WTC11 (cell line): ENCODE data around the gene LENEP. TPM values are rescaled to one million over a fixed set of nuclear protein-coding genes. Genes with fewer than 3 reads are reported as not detected.

Experiments
- ARID4B ChIP-seq: sonication (generic); formaldehyde crosslinking; IDR thresholded peaks from 2 replicates; pipeline ENCODE4 v1.8.0; 2023; ENCODE audit warnings: missing genetic modification reagents, mild to moderate bottlenecking, borderline replicate concordance
- CBFB ChIP-seq: sonication (generic); formaldehyde crosslinking; IDR thresholded peaks from 2 replicates; pipeline ENCODE4 v1.8.1; 2022; ENCODE audit warnings: mild to moderate bottlenecking, low read depth, missing genetic modification reagents
- CDX4 ChIP-seq: fragments of 250-450 bp; sonication (Bioruptor Pico); IDR thresholded peaks from 2 replicates; pipeline ENCODE4 v1.9.0; 2021; ENCODE audit warnings: moderate library complexity, mild to moderate bottlenecking, inconsistent platforms, borderline replicate concordance
- FOXP1 ChIP-seq: sonication (generic); formaldehyde crosslinking; IDR thresholded peaks from 2 replicates; pipeline ENCODE4 v1.8.0; 2022; ENCODE audit warnings: missing genetic modification reagents, mild to moderate bottlenecking, moderate library complexity, borderline replicate concordance
- GTF2I ChIP-seq: fragments of 250-450 bp; sonication (Bioruptor Pico); conservative IDR thresholded peaks from 2 replicates; pipeline ENCODE4 v1.4.0; 2021; ENCODE audit warnings: mild to moderate bottlenecking
- IRF2 ChIP-seq: sonication (generic); formaldehyde crosslinking; IDR thresholded peaks from 2 replicates; pipeline ENCODE4 v1.8.0; 2022; ENCODE audit warnings: low read depth, missing genetic modification reagents, borderline replicate concordance
- JAZF1 ChIP-seq: fragments of 250-450 bp; sonication (Bioruptor Pico); IDR thresholded peaks from 2 replicates; pipeline ENCODE4 v1.9.0; 2021; ENCODE audit warnings: moderate library complexity, mild to moderate bottlenecking, inconsistent platforms
- KAT7 ChIP-seq: sonication (generic); formaldehyde crosslinking; IDR thresholded peaks from 2 replicates; pipeline ENCODE4 v1.8.1; 2023; ENCODE audit warnings: missing genetic modification reagents, mild to moderate bottlenecking, borderline replicate concordance
- MXD4 ChIP-seq: fragments of 250-450 bp; sonication (Bioruptor Pico); IDR thresholded peaks from 2 replicates; pipeline ENCODE4 v1.8.0; 2021; ENCODE audit warnings: mild to moderate bottlenecking, moderate library complexity, borderline replicate concordance
- NFATC4 ChIP-seq: fragments of 250-450 bp; sonication (Bioruptor Pico); IDR thresholded peaks from 2 replicates; pipeline ENCODE4 v1.9.0; 2021; ENCODE audit warnings: mild to moderate bottlenecking
- NR3C1 ChIP-seq: sonication (generic); formaldehyde crosslinking; conservative IDR thresholded peaks from 2 replicates; pipeline ENCODE4 v1.8.1; 2023; ENCODE audit warnings: low read depth, mild to moderate bottlenecking, missing genetic modification reagents
- OVOL2 ChIP-seq: fragments of 250-450 bp; sonication (Bioruptor Pico); IDR thresholded peaks from 2 replicates; pipeline ENCODE4 v1.9.0; 2021; ENCODE audit warnings: mild to moderate bottlenecking, borderline replicate concordance
- PREB ChIP-seq: sonication (generic); formaldehyde crosslinking; IDR thresholded peaks from 2 replicates; pipeline ENCODE4 v1.8.1; 2022; ENCODE audit warnings: mild to moderate bottlenecking, missing genetic modification reagents, moderate library complexity, borderline replicate concordance
- RELA ChIP-seq: sonication (generic); formaldehyde crosslinking; IDR thresholded peaks from 2 replicates; pipeline ENCODE4 v1.8.1; 2022; ENCODE audit warnings: missing genetic modification reagents, mild to moderate bottlenecking, borderline replicate concordance
- SOX15 ChIP-seq: fragments of 250-450 bp; sonication (Bioruptor Pico); IDR thresholded peaks from 2 replicates; pipeline ENCODE4 v1.9.0; 2021; ENCODE audit warnings: mild to moderate bottlenecking
- TEAD1 ChIP-seq: sonication (generic); formaldehyde crosslinking; IDR thresholded peaks from 2 replicates; pipeline ENCODE4 v1.8.0; 2022; ENCODE audit warnings: mild to moderate bottlenecking, missing genetic modification reagents
- USF2 ChIP-seq: sonication (generic); formaldehyde crosslinking; IDR thresholded peaks from 2 replicates; pipeline ENCODE4 v1.8.1; 2023; ENCODE audit warnings: mild to moderate bottlenecking, missing genetic modification reagents, moderate library complexity
- ZNF416 ChIP-seq: fragments of 250-450 bp; sonication (Bioruptor Pico); IDR thresholded peaks from 2 replicates; pipeline ENCODE4 v1.9.0; 2021; ENCODE audit warnings: mild to moderate bottlenecking, inconsistent platforms
- total RNA-seq: library from RNA; stranded (reverse); gene quantifications from 3 replicates; pipeline ENCODE4 v1.2.3, GENCODE V29; 2021
- TF ChIP-seq, protein P1 (sequence below): sonication (generic); formaldehyde crosslinking; IDR thresholded peaks from 2 replicates; pipeline ENCODE4 v1.8.1; 2023; ENCODE audit warnings: mild to moderate bottlenecking, missing genetic modification reagents, moderate library complexity
- TF ChIP-seq, protein P2 (sequence below): sonication (generic); formaldehyde crosslinking; IDR thresholded peaks from 2 replicates; pipeline ENCODE4 v1.8.1; 2023; ENCODE audit warnings: mild to moderate bottlenecking, missing genetic modification reagents, borderline replicate concordance
- TF ChIP-seq, protein P3 (sequence below): fragments of 250-450 bp; sonication (Bioruptor Pico); IDR thresholded peaks from 2 replicates; pipeline ENCODE4 v1.8.0; 2021; ENCODE audit warnings: mild to moderate bottlenecking
- TF ChIP-seq, protein P4 (sequence below): fragments of 250-450 bp; sonication (Bioruptor Pico); conservative IDR thresholded peaks from 2 replicates; pipeline ENCODE4 v1.9.0; 2021; ENCODE audit warnings: mild to moderate bottlenecking

Gene LENEP
- total RNA-seq, 1 experiment from 2014 or later = 1.2 TPM

GRCh38 chr1:154970631-154971340 lies 22.6 kb upstream of the LENEP start, which contains the start of gene SHC1 (continued):
- no peak for TF ChIP-seq MXD4 (CRISPR knock-in tag)
- TF ChIP-seq, protein P1, sequence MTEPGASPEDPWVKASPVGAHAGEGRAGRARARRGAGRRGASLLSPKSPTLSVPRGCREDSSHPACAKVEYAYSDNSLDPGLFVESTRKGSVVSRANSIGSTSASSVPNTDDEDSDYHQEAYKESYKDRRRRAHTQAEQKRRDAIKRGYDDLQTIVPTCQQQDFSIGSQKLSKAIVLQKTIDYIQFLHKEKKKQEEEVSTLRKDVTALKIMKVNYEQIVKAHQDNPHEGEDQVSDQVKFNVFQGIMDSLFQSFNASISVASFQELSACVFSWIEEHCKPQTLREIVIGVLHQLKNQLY (CRISPR knock-in tag) = no peak
- TF ChIP-seq GTF2I = no peak
- TF ChIP-seq ZNF416 (CRISPR knock-in tag) = no peak
- no peak for TF ChIP-seq RELA
- TF ChIP-seq NR3C1 (CRISPR knock-in tag) = no peak
- no peak for TF ChIP-seq KAT7 (CRISPR knock-in tag)
- no peak for TF ChIP-seq NFATC4 (CRISPR knock-in tag)
- TF ChIP-seq CDX4 (CRISPR knock-in tag) = no peak
- no peak for TF ChIP-seq OVOL2 (CRISPR knock-in tag)
- no peak for TF ChIP-seq FOXP1 (CRISPR knock-in tag)
- TF ChIP-seq, protein P2, sequence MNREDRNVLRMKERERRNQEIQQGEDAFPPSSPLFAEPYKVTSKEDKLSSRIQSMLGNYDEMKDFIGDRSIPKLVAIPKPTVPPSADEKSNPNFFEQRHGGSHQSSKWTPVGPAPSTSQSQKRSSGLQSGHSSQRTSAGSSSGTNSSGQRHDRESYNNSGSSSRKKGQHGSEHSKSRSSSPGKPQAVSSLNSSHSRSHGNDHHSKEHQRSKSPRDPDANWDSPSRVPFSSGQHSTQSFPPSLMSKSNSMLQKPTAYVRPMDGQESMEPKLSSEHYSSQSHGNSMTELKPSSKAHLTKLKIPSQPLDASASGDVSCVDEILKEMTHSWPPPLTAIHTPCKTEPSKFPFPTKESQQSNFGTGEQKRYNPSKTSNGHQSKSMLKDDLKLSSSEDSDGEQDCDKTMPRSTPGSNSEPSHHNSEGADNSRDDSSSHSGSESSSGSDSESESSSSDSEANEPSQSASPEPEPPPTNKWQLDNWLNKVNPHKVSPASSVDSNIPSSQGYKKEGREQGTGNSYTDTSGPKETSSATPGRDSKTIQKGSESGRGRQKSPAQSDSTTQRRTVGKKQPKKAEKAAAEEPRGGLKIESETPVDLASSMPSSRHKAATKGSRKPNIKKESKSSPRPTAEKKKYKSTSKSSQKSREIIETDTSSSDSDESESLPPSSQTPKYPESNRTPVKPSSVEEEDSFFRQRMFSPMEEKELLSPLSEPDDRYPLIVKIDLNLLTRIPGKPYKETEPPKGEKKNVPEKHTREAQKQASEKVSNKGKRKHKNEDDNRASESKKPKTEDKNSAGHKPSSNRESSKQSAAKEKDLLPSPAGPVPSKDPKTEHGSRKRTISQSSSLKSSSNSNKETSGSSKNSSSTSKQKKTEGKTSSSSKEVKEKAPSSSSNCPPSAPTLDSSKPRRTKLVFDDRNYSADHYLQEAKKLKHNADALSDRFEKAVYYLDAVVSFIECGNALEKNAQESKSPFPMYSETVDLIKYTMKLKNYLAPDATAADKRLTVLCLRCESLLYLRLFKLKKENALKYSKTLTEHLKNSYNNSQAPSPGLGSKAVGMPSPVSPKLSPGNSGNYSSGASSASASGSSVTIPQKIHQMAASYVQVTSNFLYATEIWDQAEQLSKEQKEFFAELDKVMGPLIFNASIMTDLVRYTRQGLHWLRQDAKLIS (CRISPR knock-in tag) = no peak
- no peak for TF ChIP-seq CBFB (CRISPR knock-in tag)
- peak; percentile 56; the same call in 1 of the 2 replicates for TF ChIP-seq TEAD1
- TF ChIP-seq ARID4B (CRISPR knock-in tag) = no peak
- TF ChIP-seq SOX15 = no peak
- TF ChIP-seq IRF2 (CRISPR knock-in tag) = no peak
- TF ChIP-seq JAZF1 (CRISPR knock-in tag) = no peak
- TF ChIP-seq, protein P3, sequence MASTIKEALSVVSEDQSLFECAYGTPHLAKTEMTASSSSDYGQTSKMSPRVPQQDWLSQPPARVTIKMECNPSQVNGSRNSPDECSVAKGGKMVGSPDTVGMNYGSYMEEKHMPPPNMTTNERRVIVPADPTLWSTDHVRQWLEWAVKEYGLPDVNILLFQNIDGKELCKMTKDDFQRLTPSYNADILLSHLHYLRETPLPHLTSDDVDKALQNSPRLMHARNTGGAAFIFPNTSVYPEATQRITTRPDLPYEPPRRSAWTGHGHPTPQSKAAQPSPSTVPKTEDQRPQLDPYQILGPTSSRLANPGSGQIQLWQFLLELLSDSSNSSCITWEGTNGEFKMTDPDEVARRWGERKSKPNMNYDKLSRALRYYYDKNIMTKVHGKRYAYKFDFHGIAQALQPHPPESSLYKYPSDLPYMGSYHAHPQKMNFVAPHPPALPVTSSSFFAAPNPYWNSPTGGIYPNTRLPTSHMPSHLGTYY (CRISPR knock-in tag) = no peak
- TF ChIP-seq PREB = no peak
- TF ChIP-seq, protein P4, sequence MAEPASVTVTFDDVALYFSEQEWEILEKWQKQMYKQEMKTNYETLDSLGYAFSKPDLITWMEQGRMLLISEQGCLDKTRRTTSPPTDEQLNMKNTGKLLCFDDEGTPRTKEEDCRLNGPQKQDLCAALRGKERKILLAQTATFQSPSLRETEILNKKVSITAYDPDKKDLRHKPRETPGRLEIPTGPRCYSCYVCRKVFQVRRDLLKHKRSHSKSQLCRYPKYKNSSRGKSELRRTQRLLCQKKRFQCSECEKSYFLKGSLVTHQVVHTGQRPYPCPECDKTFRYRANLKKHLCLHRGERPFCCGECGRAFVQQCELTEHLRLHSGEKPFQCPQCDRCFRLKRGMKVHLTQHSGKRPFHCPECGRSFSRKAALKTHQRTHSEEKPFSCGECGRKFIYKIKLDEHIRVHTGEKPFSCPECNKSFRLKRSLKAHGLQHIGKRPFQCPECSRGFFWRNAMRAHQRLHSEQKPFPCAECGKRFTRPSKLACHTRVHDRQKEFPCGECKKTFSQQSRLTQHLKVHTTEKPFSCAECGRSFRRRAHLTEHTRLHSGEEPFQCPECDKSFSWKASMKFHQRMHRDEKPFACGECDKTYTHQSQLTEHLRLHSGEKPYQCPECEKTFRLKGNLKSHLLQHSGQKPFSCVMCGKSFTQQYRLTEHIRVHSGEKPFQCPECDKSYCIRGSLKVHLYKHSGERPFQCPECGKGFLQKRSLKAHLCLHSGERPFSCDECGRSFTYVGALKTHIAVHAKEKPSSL (CRISPR knock-in tag) = no peak
- TF ChIP-seq USF2 (CRISPR knock-in tag) = no peak
